Measurements from ENCODE around the gene NR1H2. TPM values are rescaled to one million over a fixed set of nuclear protein-coding genes. Genes with fewer than 3 reads are reported as not detected.

The NR1H2 gene
- polyA plus RNA-seq, 1 donor = 20.9 TPM

DNA sequence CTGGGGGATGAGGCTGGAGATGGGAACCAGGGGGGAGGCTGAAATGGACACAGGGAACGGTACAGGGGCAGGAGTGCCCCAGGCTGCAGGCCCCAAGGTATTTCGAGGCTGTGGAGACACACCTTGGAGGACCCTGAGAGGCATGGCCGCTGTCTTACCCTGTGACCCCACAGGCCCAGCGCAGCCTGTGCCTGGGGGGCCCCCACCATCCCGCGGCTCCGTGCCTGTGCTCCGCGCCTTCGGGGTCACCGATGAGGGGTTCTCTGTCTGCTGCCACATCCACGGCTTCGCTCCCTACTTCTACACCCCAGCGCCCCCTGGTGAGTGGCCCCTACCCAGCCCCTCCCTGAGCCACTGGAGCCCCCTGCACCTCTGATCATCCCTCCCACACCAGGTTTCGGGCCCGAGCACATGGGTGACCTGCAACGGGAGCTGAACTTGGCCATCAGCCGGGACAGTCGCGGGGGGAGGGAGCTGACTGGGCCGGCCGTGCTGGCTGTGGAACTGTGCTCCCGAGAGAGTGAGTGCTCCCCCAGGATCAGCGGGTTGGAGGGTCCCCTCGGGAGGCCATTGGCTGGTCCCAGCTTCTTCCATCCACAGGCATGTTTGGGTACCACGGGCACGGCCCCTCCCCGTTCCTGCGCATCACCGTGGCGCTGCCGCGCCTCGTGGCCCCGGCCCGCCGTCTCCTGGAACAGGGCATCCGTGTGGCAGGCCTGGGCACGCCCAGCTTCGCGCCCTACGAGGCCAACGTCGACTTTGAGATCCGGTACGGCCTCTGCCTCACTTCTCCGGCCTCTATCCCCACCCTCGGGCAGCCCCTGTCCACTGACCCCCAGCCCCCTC lies 25.6 kb downstream of the NR1H2 start:
- DNase-seq (ENCODE audit: low read depth) = no peak

DNA sequence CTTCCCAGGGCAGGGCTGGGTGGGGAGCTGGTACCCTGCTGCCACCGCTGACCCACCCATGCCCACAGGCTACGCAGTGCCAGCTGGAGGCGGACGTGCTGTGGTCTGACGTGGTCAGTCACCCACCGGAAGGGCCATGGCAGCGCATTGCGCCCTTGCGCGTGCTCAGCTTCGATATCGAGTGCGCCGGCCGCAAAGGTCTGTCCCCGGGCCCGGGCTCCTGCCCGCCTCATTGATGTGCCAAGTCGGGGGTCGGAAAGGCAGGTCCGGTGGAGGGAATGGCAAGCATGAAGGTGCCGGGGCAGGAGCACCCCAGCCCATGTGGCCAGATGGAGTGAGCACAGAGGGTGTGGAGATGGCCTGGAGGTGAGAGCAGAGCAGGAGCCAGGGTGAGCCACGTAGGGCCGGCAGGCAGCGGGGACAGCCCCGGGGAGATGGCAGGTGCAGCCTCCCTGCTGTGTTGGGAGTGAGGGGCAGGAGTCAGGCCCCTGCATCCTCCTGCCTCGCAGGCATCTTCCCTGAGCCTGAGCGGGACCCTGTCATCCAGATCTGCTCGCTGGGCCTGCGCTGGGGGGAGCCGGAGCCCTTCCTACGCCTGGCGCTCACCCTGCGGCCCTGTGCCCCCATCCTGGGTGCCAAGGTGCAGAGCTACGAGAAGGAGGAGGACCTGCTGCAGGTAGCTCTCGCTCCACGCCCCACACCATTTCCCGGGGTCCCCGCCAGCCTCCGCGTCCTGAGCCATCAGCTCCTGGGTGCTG lies 26.5 kb downstream of the NR1H2 start:
- no peak for DNase-seq (ENCODE audit: low read depth)

DNA sequence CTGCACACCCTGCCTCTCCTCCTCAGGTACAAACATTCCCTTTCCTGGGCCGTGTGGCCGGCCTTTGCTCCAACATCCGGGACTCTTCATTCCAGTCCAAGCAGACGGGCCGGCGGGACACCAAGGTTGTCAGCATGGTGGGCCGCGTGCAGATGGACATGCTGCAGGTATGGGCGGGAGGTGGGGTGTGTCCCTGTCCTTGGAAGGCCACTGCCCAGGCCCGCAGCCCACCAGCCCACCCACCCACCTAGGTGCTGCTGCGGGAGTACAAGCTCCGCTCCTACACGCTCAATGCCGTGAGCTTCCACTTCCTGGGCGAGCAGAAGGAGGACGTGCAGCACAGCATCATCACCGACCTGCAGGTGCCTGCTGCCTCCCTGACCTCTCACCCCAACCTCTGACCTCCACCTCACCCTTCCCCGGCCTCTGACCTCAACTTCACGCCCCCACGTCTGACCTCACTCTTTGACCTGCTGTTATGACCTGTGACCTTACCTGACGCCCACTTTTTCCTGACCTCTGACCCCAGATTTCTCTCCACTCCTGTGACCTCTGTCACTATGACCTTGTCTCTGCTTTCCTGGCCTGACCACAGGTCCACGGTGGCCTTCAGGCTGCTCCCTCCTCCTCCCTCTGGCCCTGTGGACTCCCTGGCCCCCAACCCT lies 30.0 kb downstream of the NR1H2 start:
- no peak for DNase-seq (ENCODE audit: low read depth)

DNA sequence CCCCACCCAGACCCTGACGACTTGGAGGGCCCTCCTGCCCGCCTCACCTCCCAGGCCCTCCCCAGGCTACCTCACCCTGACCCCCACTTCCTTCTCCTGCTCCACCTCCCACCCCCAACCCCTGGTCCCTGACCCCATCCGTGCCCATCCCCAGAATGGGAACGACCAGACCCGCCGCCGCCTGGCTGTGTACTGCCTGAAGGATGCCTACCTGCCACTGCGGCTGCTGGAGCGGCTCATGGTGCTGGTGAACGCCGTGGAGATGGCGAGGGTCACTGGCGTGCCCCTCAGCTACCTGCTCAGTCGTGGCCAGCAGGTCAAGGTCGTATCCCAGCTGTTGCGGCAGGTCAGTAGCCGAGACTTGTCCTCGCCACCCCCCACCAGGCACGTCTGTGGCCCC lies 30.6 kb downstream of the NR1H2 start:
- no peak for DNase-seq (ENCODE audit: low read depth)

DNA sequence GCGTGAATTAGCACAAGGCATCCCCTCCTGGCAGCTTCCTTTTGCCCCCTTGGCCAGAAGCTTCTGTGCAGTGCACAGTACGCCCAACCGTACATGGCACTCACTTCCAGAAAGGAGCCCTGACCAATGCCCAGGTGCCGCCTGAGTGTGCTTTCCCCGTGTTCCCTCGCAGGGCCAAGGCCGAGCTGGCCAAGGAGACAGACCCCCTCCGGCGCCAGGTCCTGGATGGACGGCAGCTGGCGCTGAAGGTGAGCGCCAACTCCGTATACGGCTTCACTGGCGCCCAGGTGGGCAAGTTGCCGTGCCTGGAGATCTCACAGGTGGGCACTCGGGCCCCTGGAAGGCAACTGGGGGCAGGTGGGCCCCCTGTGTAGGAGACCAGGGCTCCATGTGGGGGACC lies 33.1 kb downstream of the NR1H2 start:
- DNase-seq (ENCODE audit: low read depth) = no peak

DNA sequence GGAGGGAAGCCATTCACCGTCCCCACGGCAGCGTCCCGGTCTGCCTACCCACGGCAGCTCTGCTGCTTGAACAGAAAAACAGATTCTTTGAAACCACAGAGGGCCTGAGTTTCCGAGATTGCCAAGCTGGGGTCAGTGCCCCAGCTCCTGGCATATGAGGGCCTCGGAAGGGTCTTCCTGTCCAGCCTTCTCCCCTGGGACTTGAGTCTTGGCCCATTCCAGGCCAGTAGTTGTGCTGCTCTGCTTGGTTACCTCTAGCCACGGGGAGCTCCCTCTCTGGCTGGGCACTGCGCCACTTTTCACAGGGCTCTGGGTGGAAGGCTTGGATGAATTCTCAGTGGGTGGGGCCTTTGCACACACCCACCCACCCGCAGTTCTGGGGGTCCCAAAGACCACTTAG lies 33.9 kb downstream of the NR1H2 start:
- no peak for DNase-seq (ENCODE audit: low read depth)

DNA sequence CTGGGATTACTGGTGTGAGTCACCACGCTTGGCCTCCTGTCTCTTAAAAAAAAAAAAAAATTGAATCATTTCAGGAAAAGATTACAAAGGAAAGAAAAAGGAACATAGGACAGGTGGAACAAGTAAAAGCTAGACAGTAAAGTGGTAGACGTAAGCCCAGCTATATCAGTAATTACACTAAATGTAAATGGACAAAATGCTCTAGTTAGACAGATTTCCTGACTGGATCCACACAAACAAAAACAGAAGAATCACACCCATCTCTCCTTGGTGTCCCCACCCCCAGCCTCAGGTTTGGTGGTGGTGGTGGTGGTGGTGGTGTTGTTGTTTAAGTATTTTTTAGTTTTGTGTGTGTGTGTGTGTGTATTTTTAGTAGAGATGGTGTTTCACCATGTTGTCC lies 36.2 kb downstream of the NR1H2 start:
- no peak for DNase-seq (ENCODE audit: low read depth)

DNA sequence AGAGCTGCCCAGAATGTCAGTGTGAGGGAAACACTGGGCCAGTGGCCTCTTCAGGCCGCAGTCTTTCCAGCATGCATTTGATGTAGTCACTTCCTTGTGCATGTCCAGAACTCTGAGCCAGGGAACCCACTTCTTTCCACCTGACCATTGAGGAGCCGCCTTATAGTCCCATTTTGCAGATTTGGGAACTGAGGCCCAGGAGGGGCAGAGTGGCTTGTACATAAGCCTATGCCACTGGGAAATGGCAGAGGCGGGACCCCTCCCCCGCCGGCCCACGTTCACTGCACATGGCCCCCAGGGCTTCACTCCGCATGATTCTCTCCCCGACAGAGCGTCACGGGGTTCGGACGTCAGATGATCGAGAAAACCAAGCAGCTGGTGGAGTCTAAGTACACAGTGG lies 36.8 kb downstream of the NR1H2 start:
- DNase-seq (ENCODE audit: low read depth) = no peak

DNA sequence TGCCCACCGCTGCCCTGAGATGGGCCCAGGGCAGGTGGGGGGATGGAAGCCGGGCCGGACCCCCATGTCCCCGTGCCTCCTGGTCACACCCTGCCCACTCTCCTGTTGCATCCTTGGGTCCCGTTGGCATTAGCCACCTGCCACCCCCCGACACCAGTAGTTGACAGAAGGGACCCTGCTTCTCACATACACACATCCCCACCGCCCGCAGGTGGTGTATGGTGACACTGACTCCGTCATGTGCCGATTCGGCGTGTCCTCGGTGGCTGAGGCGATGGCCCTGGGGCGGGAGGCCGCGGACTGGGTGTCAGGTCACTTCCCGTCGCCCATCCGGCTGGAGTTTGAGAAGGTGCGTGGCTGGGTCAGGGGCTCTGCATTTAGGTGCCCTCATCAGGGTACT lies 37.3 kb downstream of the NR1H2 start:
- no peak for DNase-seq (ENCODE audit: low read depth)

DNA sequence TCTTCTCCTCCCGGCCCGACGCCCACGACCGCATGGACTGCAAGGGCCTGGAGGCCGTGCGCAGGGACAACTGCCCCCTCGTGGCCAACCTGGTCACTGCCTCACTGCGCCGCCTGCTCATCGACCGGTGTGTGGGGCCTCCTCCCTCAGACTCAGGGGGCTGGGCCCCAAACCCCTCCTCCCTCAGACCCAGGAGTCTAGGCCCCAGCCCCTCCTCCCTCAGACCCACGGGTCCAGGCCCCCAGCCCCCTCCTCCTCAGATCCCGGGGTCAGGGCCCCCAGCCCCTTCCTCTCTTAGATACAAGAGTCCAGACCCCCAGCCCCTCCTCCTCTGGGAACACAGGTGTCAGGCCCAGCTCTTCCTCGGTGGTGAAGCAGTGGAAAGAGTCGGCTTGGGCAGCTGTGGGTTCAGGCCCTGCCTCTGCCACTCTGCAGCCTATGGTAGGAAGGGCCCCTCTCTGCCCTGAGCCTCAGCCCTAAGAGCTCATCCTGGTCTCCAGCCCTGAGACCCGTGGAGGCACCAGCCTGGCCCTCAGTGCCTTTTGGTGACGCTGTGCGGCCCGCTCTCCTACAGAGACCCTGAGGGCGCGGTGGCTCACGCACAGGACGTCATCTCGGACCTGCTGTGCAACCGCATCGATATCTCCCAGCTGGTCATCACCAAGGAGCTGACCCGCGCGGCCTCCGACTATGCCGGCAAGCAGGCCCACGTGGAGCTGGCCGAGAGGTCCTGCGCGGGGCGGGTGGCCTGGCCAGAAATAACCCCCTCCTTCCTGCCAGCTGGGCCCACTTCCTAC lies 38.8 kb downstream of the NR1H2 start:
- DNase-seq (ENCODE audit: low read depth) = no peak

DNA sequence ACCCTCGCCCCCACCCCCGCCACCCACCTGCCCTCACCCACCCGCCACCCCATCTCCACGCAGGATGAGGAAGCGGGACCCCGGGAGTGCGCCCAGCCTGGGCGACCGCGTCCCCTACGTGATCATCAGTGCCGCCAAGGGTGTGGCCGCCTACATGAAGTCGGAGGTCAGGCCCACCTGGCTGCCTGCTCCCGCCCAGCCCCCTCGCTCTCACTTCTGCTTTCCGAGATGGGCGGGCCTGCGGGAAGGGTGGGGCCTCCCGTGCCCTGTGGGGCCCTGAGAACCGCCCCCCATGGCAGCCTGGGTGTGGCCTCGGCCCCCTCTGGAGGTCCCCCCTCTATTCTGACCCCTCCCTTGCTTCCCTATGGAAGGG lies 39.4 kb downstream of the NR1H2 start:
- no peak for DNase-seq (ENCODE audit: low read depth)

DNA sequence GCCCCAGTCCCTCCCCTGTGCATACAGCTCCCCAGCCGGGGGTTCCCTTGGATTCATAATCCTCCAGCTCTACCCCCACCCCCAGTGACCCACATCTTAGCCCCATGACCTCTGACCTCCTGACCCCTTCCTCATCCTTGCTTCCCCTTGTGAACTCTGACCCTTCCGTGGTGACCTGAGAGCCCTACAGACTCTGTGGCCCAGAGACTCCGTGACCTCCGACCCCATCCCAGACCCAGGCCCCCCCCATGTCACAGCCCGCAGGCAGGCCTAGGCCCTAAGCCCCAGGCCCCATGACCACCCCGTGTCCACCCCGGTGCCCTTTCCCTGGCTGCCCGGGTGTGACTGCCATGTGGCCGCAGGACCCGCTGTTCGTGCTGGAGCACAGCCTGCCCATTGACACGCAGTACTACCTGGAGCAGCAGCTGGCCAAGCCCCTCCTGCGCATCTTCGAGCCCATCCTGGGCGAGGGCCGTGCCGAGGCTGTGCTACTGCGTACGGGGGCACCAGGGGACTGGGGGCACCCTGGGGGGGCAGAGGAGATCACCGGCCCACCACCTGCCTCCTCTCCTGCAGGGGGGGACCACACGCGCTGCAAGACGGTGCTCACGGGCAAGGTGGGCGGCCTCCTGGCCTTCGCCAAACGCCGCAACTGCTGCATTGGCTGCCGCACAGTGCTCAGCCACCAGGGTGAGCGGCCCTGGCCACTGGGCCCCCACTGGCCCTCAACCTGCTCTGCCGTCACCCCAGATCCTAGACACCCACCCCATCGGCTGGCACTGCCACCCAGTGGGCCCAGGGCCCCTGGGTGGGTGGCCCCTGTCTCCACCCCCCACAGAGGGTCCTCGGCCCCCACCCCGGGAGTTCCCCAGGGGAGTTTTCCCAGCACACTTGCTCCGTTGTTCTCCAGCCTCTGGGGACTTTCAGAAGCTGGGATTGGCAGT lies 40.0 kb downstream of the NR1H2 start:
- no peak for DNase-seq (ENCODE audit: low read depth)

DNA sequence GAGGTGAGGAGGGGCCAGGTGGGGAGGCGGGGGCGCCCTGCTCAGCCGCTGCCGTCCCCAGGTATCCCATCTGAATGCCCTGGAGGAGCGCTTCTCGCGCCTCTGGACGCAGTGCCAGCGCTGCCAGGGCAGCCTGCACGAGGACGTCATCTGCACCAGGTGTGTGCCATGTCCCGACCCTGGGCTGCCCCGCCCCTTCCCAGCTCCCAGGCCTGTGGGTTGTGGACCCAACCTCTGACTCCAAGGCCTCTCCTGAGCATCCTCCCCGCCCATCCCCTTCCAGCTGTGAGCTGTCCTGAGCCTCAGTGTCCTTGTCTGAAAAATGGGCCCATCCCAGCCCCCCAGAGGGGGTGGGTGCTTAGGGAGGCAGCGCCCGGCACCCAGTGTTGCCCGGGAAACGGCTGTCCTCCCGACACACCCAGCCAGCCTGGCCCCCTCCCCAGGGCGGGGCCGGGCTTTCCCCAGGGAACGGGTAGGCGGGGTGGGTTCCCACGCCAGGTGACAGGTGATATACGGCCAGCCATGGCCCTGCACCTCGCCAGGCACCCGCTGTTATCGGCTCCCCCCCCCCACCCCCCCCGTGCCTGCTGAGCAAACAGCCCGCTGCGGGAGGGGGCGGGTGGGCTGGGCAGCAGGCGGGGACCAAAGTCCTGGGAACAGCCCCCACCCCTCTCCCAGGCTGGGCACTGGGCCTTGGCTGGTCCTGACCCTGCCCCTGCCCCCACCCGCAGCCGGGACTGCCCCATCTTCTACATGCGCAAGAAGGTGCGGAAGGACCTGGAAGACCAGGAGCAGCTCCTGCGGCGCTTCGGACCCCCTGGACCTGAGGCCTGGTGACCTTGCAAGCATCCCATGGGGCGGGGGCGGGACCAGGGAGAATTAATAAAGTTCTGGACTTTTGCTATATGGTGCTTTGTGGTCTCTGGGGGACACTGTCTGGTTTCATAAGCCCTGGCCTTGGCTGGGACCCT lies 41.1 kb downstream of the NR1H2 start:
- no peak for DNase-seq (ENCODE audit: low read depth)

DNA sequence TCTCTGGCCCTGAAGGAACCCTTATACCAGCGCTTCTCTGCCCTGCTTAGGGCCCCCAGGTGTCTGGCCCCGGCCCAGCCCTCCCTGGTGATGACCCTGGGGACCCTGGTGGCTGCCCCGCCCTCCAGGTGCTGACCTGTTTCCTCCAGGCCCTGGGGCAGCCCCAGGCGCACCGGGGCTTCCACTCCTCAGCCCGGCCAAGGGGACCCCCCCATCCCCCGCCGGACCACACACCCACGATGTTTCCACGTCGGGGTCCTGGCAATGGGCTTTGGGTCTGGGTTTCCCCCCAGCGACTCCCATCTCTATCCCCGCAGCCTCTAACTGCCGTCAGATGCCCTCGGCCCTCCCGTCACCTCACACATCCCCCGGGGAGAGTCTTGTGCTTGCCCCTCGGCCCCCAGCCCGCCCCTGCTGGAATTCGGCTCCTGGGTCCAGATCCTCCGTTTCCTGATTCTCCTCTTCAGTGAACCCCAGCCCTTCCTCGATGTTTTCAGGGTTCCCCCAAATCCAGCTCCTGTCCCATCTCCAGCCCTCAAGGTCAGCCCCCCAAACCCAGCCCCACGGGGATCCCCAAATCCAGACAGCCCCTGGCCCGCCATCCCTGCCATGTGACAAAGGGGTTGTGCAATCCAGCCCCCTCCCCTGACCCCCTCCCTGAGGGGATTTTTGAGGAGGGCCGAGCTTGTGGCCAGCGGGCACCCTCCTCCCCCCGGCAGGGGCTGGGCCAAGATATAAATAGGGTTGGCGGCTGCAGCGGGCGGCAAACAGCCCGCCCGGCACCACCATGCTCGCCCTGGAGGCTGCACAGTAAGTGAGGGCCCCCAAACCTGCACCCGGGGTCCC lies 42.1 kb downstream of the NR1H2 start, which contains the start of gene SPIB:
Gene SPIB (plus strand): TSS at position 763 of the 846 bp plus-strand sequence. CDS start 25 bp downstream, at position 788.
- no peak for DNase-seq (ENCODE audit: low read depth)

DNA sequence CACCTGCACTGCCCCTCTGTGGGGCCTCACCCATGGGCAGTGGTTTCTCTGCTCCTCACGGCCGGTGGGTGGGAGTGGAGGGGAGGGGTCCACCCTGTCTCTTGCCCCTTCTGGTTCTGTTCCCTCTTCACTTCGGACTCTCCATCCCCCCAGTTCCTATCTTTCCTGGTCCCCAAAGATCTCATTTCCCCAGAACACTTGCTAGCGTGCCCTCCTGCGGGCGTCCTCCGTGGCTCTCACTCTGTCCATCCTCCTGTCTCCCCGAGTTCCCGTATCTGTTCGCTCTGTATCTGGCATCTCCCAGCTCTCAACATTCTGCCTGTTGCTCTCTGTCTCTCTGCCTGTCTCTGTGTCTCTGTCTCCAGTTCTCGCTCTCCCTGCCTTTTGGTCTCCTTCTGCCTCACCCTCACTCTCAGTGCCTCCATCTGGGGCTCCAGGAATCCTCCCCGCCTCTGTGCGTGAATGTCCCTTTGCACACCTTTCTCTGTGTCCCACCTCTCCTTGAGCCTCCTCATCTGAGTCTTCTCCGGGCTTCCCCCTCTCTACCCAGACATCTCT lies 42.8 kb downstream of the NR1H2 start:
- no peak for DNase-seq (ENCODE audit: low read depth)

DNA sequence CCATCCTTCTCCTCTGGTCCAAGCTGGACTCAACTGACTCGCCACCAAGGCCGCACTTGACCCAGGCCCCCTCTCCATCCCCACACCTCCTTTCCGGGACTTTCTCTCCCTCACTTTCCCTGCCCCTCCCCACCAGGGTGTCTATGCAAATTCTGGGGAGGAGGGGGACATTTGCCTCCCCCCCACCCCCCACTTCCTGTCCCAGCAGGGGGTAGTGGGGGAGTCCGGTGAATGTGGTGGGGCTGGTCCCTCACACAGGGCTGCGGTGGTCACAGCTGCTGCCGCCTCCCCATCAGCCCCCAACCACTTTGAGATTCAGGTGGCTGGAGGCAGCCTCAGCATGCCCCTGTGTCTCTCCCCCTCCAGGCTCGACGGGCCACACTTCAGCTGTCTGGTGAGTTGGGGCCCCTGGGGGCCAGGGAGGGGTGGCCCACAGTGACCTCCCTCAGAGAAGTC lies 43.4 kb downstream of the NR1H2 start:
- no peak for DNase-seq (ENCODE audit: low read depth)

DNA sequence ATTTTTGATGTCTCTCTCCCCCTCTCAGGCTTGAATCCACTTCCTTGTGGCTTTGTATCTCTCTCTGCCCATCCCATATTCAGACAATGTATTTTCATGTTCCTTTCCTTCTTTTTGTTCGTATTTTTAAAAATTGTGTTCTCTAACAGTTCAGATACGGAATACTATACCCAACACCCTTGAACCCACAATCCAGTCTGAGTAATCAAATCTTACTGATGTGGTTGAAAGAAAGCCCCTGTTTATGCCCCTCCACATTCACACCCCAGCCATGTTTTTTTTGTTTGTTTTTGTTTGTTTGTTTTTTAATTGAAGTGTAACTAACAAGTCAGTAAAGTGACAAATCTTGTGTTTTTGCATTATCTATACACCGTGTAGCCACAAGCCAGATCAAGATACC lies 43.9 kb downstream of the NR1H2 start:
- no peak for DNase-seq (ENCODE audit: low read depth)

DNA sequence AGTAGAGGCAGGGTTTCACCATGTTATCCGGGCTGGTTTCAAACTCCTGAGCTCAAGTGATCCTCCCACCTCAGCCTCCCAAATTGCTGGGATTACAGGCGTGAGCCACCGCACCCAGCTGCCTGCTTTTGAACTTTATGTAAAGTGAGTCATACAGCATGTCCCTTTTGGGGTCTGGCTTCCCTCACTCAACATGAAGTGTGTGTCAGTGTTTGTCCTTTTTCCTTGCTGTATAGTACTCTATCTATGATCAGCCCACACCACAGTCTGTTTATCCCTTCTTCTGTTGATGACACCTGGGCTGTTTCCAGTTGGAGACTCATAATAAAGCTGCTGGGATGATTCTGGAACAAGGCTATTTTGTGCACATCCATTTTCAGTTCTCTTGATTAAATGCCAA lies 44.6 kb downstream of the NR1H2 start:
- no peak for DNase-seq (ENCODE audit: low read depth)
